ENCODE measurements around the gene TRPC6. TPM values are rescaled to one million over a fixed set of nuclear protein-coding genes. Genes with fewer than 3 reads are reported as not detected.

Gene TRPC6
- total and polyA plus RNA-seq, 4 experiments from 2014 or later, result not detected

DNA sequence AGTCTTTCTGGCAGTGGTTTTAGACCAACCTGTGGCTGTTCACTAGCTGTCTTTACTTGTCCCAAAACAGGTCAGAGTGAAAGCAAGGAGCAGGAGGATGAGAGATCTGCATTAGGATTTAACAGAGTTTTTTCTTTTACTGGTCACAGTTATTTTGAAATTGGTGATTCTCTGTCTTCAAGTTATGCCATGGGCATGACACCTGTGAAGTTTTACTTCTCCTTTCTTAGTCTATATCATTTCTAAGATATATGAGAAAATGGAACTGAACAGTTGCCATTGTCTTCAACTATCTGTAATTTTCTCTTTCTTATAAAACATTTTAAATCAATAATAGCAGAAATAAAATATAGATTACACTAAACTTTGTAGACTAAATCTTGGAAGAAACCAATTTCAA lies 60.6 kb downstream of the TRPC6 start:
- Histone ChIP-seq H3K27me3 (ENCODE audit: insufficient read depth, low read length) (no peaks in the 10 kb centered on the region), H3K27ac (ENCODE audit: low read depth, low read length) (no peak overlapping the region), H3K9me3 (ENCODE audit: control insufficient read depth in 1 of 2, low read length in 2 of 2) (no peaks in the 10 kb centered on the region), H3K36me3 (ENCODE audit: insufficient read depth, low read length) (no peaks in the 10 kb centered on the region), H3K4me3 (ENCODE audit: low read length in 2 of 2) (no peak overlapping the region), H3K4me1 (ENCODE audit: insufficient read depth, low read length) (no peaks in the 10 kb centered on the region)
- ChIA-PET CTCF (ENCODE audit: partially characterized antibody) (no interaction called here), POLR2A (ENCODE audit: partially characterized antibody) (no interaction called here)
- Mint-ChIP-seq H3K36me3 (no peaks in the 10 kb centered on the region), H3K9me3 (peaks cover 0 to 30% (median 4%) of the 10 kb centered on the region in 8 donors), H3K4me3 (no peak overlapping the region), H3K27ac (no peak overlapping the region), H3K4me1 (no peaks in the 10 kb centered on the region), H3K27me3 (no peaks in the 10 kb centered on the region)
- no peak for DNase-seq
- intact Hi-C loops (cut with micrococcal nuclease), result no loop called here

DNA sequence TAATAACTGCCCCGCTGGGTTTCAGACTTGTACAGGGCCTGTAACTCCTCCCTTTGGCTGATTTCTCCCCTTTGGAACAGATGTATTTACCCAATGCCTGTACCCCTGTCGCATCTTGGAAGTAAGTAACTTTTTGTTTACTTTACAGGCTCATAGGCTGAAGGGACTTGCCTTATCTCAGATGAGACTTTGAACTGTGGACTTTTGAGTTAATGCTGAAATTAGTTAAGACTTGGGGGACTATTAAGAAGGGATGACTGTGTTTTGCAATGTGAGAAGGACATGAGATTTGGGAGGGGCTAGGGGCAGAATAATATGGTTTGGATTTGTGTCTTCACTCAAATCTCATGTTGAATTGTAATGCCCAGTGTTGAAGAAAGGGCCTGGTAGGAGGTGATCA lies 62.0 kb downstream of the TRPC6 start:
- no peaks in the 10 kb centered on the region for H3K4me1 ChIP-seq (ENCODE audit: insufficient read depth, low read length)
- CTCF ChIA-PET (ENCODE audit: partially characterized antibody), result no interaction called here
- no peak for DNase-seq
- intact Hi-C loops (cut with micrococcal nuclease), result no loop called here
- H3K27me3 ChIP-seq (ENCODE audit: insufficient read depth, low read length), result no peaks in the 10 kb centered on the region
- H3K9me3 Mint-ChIP-seq, result peaks cover 0 to 30% (median 4%) of the 10 kb centered on the region in 8 donors
- no peak overlapping the region for H3K4me3 Mint-ChIP-seq
- no peaks in the 10 kb centered on the region for H3K27me3 Mint-ChIP-seq
- H3K36me3 Mint-ChIP-seq, result no peaks in the 10 kb centered on the region
- no peak overlapping the region for H3K27ac ChIP-seq (ENCODE audit: low read depth, low read length)
- no peaks in the 10 kb centered on the region for H3K9me3 ChIP-seq (ENCODE audit: control insufficient read depth in 1 of 2, low read length in 2 of 2)
- H3K36me3 ChIP-seq (ENCODE audit: insufficient read depth, low read length), result no peaks in the 10 kb centered on the region
- no peak overlapping the region for H3K27ac Mint-ChIP-seq
- no peaks in the 10 kb centered on the region for H3K4me1 Mint-ChIP-seq
- H3K4me3 ChIP-seq (ENCODE audit: low read length in 2 of 2), result no peak overlapping the region
- POLR2A ChIA-PET (ENCODE audit: partially characterized antibody), result no interaction called here

GRCh38 chr11:101516546-101516945 lies 67.3 kb downstream of the TRPC6 start:
- no peak for DNase-seq
- no peaks in the 10 kb centered on the region for H3K9me3 ChIP-seq (ENCODE audit: control insufficient read depth in 1 of 2, low read length in 2 of 2)
- no peak overlapping the region for H3K27ac ChIP-seq (ENCODE audit: low read depth, low read length)
- ChIA-PET POLR2A (ENCODE audit: partially characterized antibody) (no interaction called here), CTCF (ENCODE audit: partially characterized antibody) (interaction anchor here (1.0 kb wide), 1 partner anchor 23 kb away, joined by 3 read pairs; no protein-coding TSS in a partner anchor)
- no peaks in the 10 kb centered on the region for H3K27me3 ChIP-seq (ENCODE audit: insufficient read depth, low read length)
- H3K4me3 ChIP-seq (ENCODE audit: low read length in 2 of 2), result no peak overlapping the region
- H3K4me1 ChIP-seq (ENCODE audit: insufficient read depth, low read length), result no peaks in the 10 kb centered on the region
- Mint-ChIP-seq H3K27me3 (no peaks in the 10 kb centered on the region), H3K4me1 (no peaks in the 10 kb centered on the region), H3K9me3 (peaks cover 0 to 19% (median 6%) of the 10 kb centered on the region in 8 donors), H3K27ac (no peak overlapping the region), H3K36me3 (no peaks in the 10 kb centered on the region), H3K4me3 (no peak overlapping the region)
- intact Hi-C loops (cut with micrococcal nuclease), result no loop called here
- no peaks in the 10 kb centered on the region for H3K36me3 ChIP-seq (ENCODE audit: insufficient read depth, low read length)

GRCh38 chr11:101511065-101511464 lies 72.7 kb downstream of the TRPC6 start:
- no peak overlapping the region for H3K4me3 ChIP-seq (ENCODE audit: low read length in 2 of 2)
- H3K27me3 ChIP-seq (ENCODE audit: insufficient read depth, low read length), result no peaks in the 10 kb centered on the region
- no peaks in the 10 kb centered on the region for H3K4me1 Mint-ChIP-seq
- H3K4me3 Mint-ChIP-seq, result no peak overlapping the region
- no peak overlapping the region for H3K27ac Mint-ChIP-seq
- no peak for DNase-seq
- no peak overlapping the region for H3K27ac ChIP-seq (ENCODE audit: low read depth, low read length)
- no peaks in the 10 kb centered on the region for H3K36me3 Mint-ChIP-seq
- H3K9me3 ChIP-seq (ENCODE audit: control insufficient read depth in 1 of 2, low read length in 2 of 2), result no peaks in the 10 kb centered on the region
- H3K27me3 Mint-ChIP-seq, result no peaks in the 10 kb centered on the region
- H3K4me1 ChIP-seq (ENCODE audit: insufficient read depth, low read length), result no peaks in the 10 kb centered on the region
- CTCF ChIA-PET (ENCODE audit: partially characterized antibody), result no interaction called here
- no peaks in the 10 kb centered on the region for H3K36me3 ChIP-seq (ENCODE audit: insufficient read depth, low read length)
- intact Hi-C loops (cut with micrococcal nuclease), result no loop called here
- peaks cover 0 to 11% (median 5%) of the 10 kb centered on the region in 8 donors for H3K9me3 Mint-ChIP-seq
- POLR2A ChIA-PET (ENCODE audit: partially characterized antibody), result no interaction called here

GRCh38 chr11:101510591-101510990 lies 73.2 kb downstream of the TRPC6 start:
- Mint-ChIP-seq H3K27me3 (no peaks in the 10 kb centered on the region), H3K9me3 (peaks cover 0 to 11% (median 5%) of the 10 kb centered on the region in 8 donors)

GRCh38 chr11:101509922-101510321 lies 73.9 kb downstream of the TRPC6 start:
- CTCF ChIA-PET (ENCODE audit: partially characterized antibody), result no interaction called here

More at GRCh38 chr11:101510591-101510990, 73.2 kb downstream of the TRPC6 start:
- Histone ChIP-seq H3K4me1 (ENCODE audit: insufficient read depth, low read length) (no peaks in the 10 kb centered on the region), H3K9me3 (ENCODE audit: control insufficient read depth in 1 of 2, low read length in 2 of 2) (no peaks in the 10 kb centered on the region), H3K27me3 (ENCODE audit: insufficient read depth, low read length) (no peaks in the 10 kb centered on the region), H3K27ac (ENCODE audit: low read depth, low read length) (no peak overlapping the region), H3K36me3 (ENCODE audit: insufficient read depth, low read length) (no peaks in the 10 kb centered on the region), H3K4me3 (ENCODE audit: low read length in 2 of 2) (no peak overlapping the region)
- intact Hi-C loops (cut with micrococcal nuclease), result no loop called here
- CTCF ChIA-PET (ENCODE audit: partially characterized antibody), result no interaction called here
- no peak overlapping the region for H3K4me3 Mint-ChIP-seq
- POLR2A ChIA-PET (ENCODE audit: partially characterized antibody), result no interaction called here
- no peak overlapping the region for H3K27ac Mint-ChIP-seq
- no peak for DNase-seq
- H3K4me1 Mint-ChIP-seq, result no peaks in the 10 kb centered on the region
- no peaks in the 10 kb centered on the region for H3K36me3 Mint-ChIP-seq

GRCh38 chr11:101508370-101508769 lies 75.4 kb downstream of the TRPC6 start:
- no peaks in the 10 kb centered on the region for H3K4me1 ChIP-seq (ENCODE audit: insufficient read depth, low read length)
- H3K27ac ChIP-seq (ENCODE audit: low read depth, low read length), result no peak overlapping the region
- Mint-ChIP-seq H3K4me3 (no peak overlapping the region), H3K36me3 (no peaks in the 10 kb centered on the region), H3K27ac (no peak overlapping the region), H3K27me3 (no peaks in the 10 kb centered on the region), H3K9me3 (peaks cover 0 to 11% (median 6%) of the 10 kb centered on the region in 8 donors), H3K4me1 (no peaks in the 10 kb centered on the region)
- H3K4me3 ChIP-seq (ENCODE audit: low read length in 2 of 2), result no peak overlapping the region
- intact Hi-C loops (cut with micrococcal nuclease), result no loop called here
- no peaks in the 10 kb centered on the region for H3K9me3 ChIP-seq (ENCODE audit: control insufficient read depth in 1 of 2, low read length in 2 of 2)
- POLR2A ChIA-PET (ENCODE audit: partially characterized antibody), result no interaction called here
- no peaks in the 10 kb centered on the region for H3K36me3 ChIP-seq (ENCODE audit: insufficient read depth, low read length)
- DNase-seq, result no peak
- no peaks in the 10 kb centered on the region for H3K27me3 ChIP-seq (ENCODE audit: insufficient read depth, low read length)
- CTCF ChIA-PET (ENCODE audit: partially characterized antibody), result no interaction called here

More at GRCh38 chr11:101509922-101510321, 73.9 kb downstream of the TRPC6 start:
- no peaks in the 10 kb centered on the region for H3K4me1 Mint-ChIP-seq
- POLR2A ChIA-PET (ENCODE audit: partially characterized antibody), result no interaction called here
- Histone ChIP-seq H3K4me3 (ENCODE audit: low read length in 2 of 2) (no peak overlapping the region), H3K4me1 (ENCODE audit: insufficient read depth, low read length) (no peaks in the 10 kb centered on the region), H3K9me3 (ENCODE audit: control insufficient read depth in 1 of 2, low read length in 2 of 2) (no peaks in the 10 kb centered on the region), H3K27me3 (ENCODE audit: insufficient read depth, low read length) (no peaks in the 10 kb centered on the region), H3K27ac (ENCODE audit: low read depth, low read length) (no peak overlapping the region), H3K36me3 (ENCODE audit: insufficient read depth, low read length) (no peaks in the 10 kb centered on the region)
- no peak overlapping the region for H3K4me3 Mint-ChIP-seq
- DNase-seq, result no peak
- intact Hi-C loops (cut with micrococcal nuclease), result no loop called here
- H3K9me3 Mint-ChIP-seq, result peaks cover 0 to 11% (median 4%) of the 10 kb centered on the region in 8 donors
- H3K27me3 Mint-ChIP-seq, result no peaks in the 10 kb centered on the region
- H3K27ac Mint-ChIP-seq, result no peak overlapping the region
- no peaks in the 10 kb centered on the region for H3K36me3 Mint-ChIP-seq

- ChIA-PET CTCF (ENCODE audit: partially characterized antibody) (no interaction called here), POLR2A (ENCODE audit: partially characterized antibody) (no interaction called here)
Measured at GRCh38 chr11:101498891-101499290, 84.9 kb downstream of the TRPC6 start.

More at GRCh38 chr11:101498891-101499290, 84.9 kb downstream of the TRPC6 start:
- intact Hi-C loops (cut with micrococcal nuclease), result no loop called here
- Histone ChIP-seq H3K4me3 (ENCODE audit: low read length in 2 of 2) (no peak overlapping the region), H3K9me3 (ENCODE audit: control insufficient read depth in 1 of 2, low read length in 2 of 2) (no peaks in the 10 kb centered on the region), H3K36me3 (ENCODE audit: insufficient read depth, low read length) (no peaks in the 10 kb centered on the region), H3K27ac (ENCODE audit: low read depth, low read length) (no peak overlapping the region), H3K27me3 (ENCODE audit: insufficient read depth, low read length) (no peaks in the 10 kb centered on the region), H3K4me1 (ENCODE audit: insufficient read depth, low read length) (no peaks in the 10 kb centered on the region)
- Mint-ChIP-seq H3K9me3 (peaks cover 0 to 4% (median 0%) of the 10 kb centered on the region in 8 donors), H3K36me3 (no peaks in the 10 kb centered on the region), H3K27me3 (no peaks in the 10 kb centered on the region), H3K4me3 (no peak overlapping the region), H3K27ac (no peak overlapping the region), H3K4me1 (no peaks in the 10 kb centered on the region)
- no peak for DNase-seq

Measured in CD4-positive, alpha-beta memory T cell (primary cell).